OCI-LY7 (cell line): Measurements from ENCODE around the gene UQCRFS1. TPM values are rescaled to one million over a fixed set of nuclear protein-coding genes. Genes with fewer than 3 reads are reported as not detected.

ENCODE experiments used
- BruUV-seq: library from RNA; stranded (reverse); fragments of 400-500 nt; replicated peaks from 2 replicates; lab custom pipeline; 2021; lab: Mats Ljungman, UMichigan
- CTCF ChIA-PET: fragments of 300-600 bp; sonication (Branson Sonifier 250); formaldehyde crosslinking; loops from one replicate; lab custom pipeline; 2022; ENCODE audit warnings: antibody characterized with exemption; ENCODE audit not compliant: unreplicated experiment; lab: Charles Lee
- POLR2A ChIA-PET: fragments of 300-600 bp; sonication (Branson Sonifier 250); formaldehyde crosslinking; loops from one replicate; lab custom pipeline; 2022; ENCODE audit warnings: antibody characterized with exemption; lab: Charles Lee
- DNase-seq: peaks from one replicate; pipeline ENCODE4 v3.0.0-alpha.2; 2015; ENCODE audit warnings: low spot score
- H2AFZ ChIP-seq: fragments of 200-600 bp; sonication (generic), shearing (Covaris generic); 2 replicates; pipeline ENCODE4 v1.6.1; 2014; ENCODE audit warnings: mild to moderate bottlenecking, antibody characterized with exemption, low read length, moderate library complexity
- H3K27ac ChIP-seq: fragments of 200-600 bp; sonication (generic); 2 replicates; pipeline ENCODE4 v1.5.1; 2014; ENCODE audit warnings: mixed run types, low read depth, mild to moderate bottlenecking, moderate library complexity, low read length, inconsistent platforms; ENCODE audit not compliant: poor library complexity, severe bottlenecking
- H3K36me3 ChIP-seq: fragments of 200-600 bp; sonication (generic); 2 replicates; pipeline ENCODE4 v1.6.1; 2014; ENCODE audit warnings: mild to moderate bottlenecking, antibody characterized with exemption, low read length, moderate library complexity, mixed read lengths; ENCODE audit not compliant: insufficient read depth
- H3K4me1 ChIP-seq: fragments of 200-600 bp; sonication (generic); 2 replicates; pipeline ENCODE4 v1.5.1; 2014; ENCODE audit warnings: mild to moderate bottlenecking, low read length; ENCODE audit not compliant: insufficient read depth, poor library complexity, severe bottlenecking
- H3K4me2 ChIP-seq: fragments of 200-600 bp; sonication (generic); 2 replicates; pipeline ENCODE4 v1.6.1; 2014; ENCODE audit warnings: mild to moderate bottlenecking, low read length
- H3K4me3 ChIP-seq: fragments of 200-600 bp; sonication (generic); 2 replicates; pipeline ENCODE4 v1.5.1; 2014; ENCODE audit warnings: mild to moderate bottlenecking, low read depth, low read length; ENCODE audit not compliant: poor library complexity, severe bottlenecking
- H3K79me2 ChIP-seq: fragments of 200-600 bp; sonication (generic); 2 replicates; pipeline ENCODE4 v1.6.1; 2016; ENCODE audit warnings: low read depth, mild to moderate bottlenecking, low read length, moderate library complexity, mixed read lengths; ENCODE audit not compliant: insufficient read depth
- H3K9me2 ChIP-seq: fragments of 200-600 bp; sonication (generic); 2 replicates; pipeline ENCODE4 v1.6.1; 2016; ENCODE audit warnings: mild to moderate bottlenecking, low read length, mixed read lengths; ENCODE audit not compliant: insufficient read depth
- H3K9me3 ChIP-seq: fragments of 200-600 bp; sonication (generic); 2 replicates; pipeline ENCODE4 v1.6.1; 2014; ENCODE audit warnings: mild to moderate bottlenecking, mixed run types, low read length, mixed read lengths
- H4K20me1 ChIP-seq: fragments of 200-600 bp; sonication (generic); 2 replicates; pipeline ENCODE4 v1.6.1; 2014; ENCODE audit warnings: mild to moderate bottlenecking, antibody characterized with exemption, low read length, moderate library complexity, mixed read lengths; ENCODE audit not compliant: insufficient read depth
- CTCF ChIP-seq: fragments of 200-600 bp; sonication (generic); conservative IDR thresholded peaks from 2 replicates; pipeline ENCODE4 v1.5.1; 2014; ENCODE audit warnings: mild to moderate bottlenecking, antibody characterized with exemption, low read length, moderate library complexity, mixed read lengths
- EZH2phosphoT487 ChIP-seq: fragments of 200-600 bp; sonication (generic); IDR thresholded peaks from 2 replicates; pipeline ENCODE4 v1.6.1; 2018; ENCODE audit warnings: low read depth, borderline replicate concordance, mild to moderate bottlenecking, mixed run types, antibody characterized with exemption, low read length, moderate library complexity, mixed read lengths
- intact Hi-C: fragments of 100-400 bp; cut with micrococcal nuclease; formaldehyde crosslinking; loops from one replicate; pipeline ENCODE4 v1.10.0; 2022; ENCODE audit not compliant: unreplicated experiment
- total RNA-seq, 2 experiments: library from RNA; depleted of rRNA in 1 of 2; stranded (reverse); fragments of >200 nt in 1 of 2; shearing (Covaris generic) in 1 of 2; gene quantifications; 2 replicates each; pipeline ENCODE4 v1.2.3, GENCODE V29; 2014 to 2022

The UQCRFS1 gene
- total RNA-seq, 2 experiments from 2014 or later = 40.6 to 42.6 TPM

- peaks cover 2% of the 10 kb centered on the region; the same call in 1 of the 2 replicates for H3K79me2 ChIP-seq
- no peak overlapping the region for H2AFZ ChIP-seq
- intact Hi-C loops = loop anchor here (10.0 kb wide), 1 partner anchor 507 kb away; no protein-coding TSS in a partner anchor
- TF ChIP-seq EZH2phosphoT487 = no peak
- TF ChIP-seq CTCF = no peak
- no peaks in the 10 kb centered on the region for H3K9me3 ChIP-seq
- H3K27ac ChIP-seq = no peak overlapping the region
- H3K4me1 ChIP-seq = peaks cover 7% of the 10 kb centered on the region
- BruUV-seq = no TSS peak
- ChIA-PET POLR2A (no interaction called here), CTCF (no interaction called here)
- no peaks in the 10 kb centered on the region for H3K9me2 ChIP-seq
- no peak overlapping the region for H3K4me2 ChIP-seq
- H3K36me3 ChIP-seq = peaks cover under 1% of the 10 kb centered on the region; the same call in 1 of the 2 replicates
- H3K4me3 ChIP-seq = no peak overlapping the region
- DNase-seq = no peak
- H4K20me1 ChIP-seq = no peaks in the 10 kb centered on the region
Measured at GRCh38 chr19:29217616-29218015, 4.7 kb upstream of the UQCRFS1 start.

- ChIA-PET CTCF (no interaction called here), POLR2A (no interaction called here)
- BruUV-seq = no TSS peak
- Histone ChIP-seq H4K20me1 (0 out of 2 replicates have a peak, but pooled peaks cover 12% of the 10 kb centered on the region), H3K36me3 (peaks cover 17% of the 10 kb centered on the region), H3K4me2 (no peak overlapping the region), H3K4me1 (peaks cover 15% of the 10 kb centered on the region), H3K27ac (no peak overlapping the region), H2AFZ (no peak overlapping the region), H3K9me3 (peaks cover 5% of the 10 kb centered on the region; the same call in 1 of the 2 replicates), H3K9me2 (no peaks in the 10 kb centered on the region), H3K79me2 (peaks cover 18% of the 10 kb centered on the region), H3K4me3 (no peak overlapping the region)
- intact Hi-C loops = loop anchor here (10.0 kb wide), 1 partner anchor 509 kb away; no protein-coding TSS in a partner anchor
- DNase-seq = no peak
- TF ChIP-seq CTCF (no peak), EZH2phosphoT487 (no peak)
Measured at GRCh38 chr19:29216021-29216420, 3.1 kb upstream of the UQCRFS1 start.

- Histone ChIP-seq H3K27ac (no peak overlapping the region), H3K4me2 (no peak overlapping the region), H3K36me3 (peaks cover 22% of the 10 kb centered on the region), H3K4me3 (no peak overlapping the region), H3K9me2 (no peaks in the 10 kb centered on the region), H3K4me1 (peaks cover 15% of the 10 kb centered on the region), H3K79me2 (peaks cover 24% of the 10 kb centered on the region), H4K20me1 (0 out of 2 replicates have a peak, but pooled peaks cover 12% of the 10 kb centered on the region), H2AFZ (no peak overlapping the region), H3K9me3 (peaks cover 6% of the 10 kb centered on the region; the same call in 1 of the 2 replicates)
- ChIA-PET POLR2A (no interaction called here), CTCF (no interaction called here)
- TF ChIP-seq EZH2phosphoT487 (no peak), CTCF (no peak)
- intact Hi-C loops = loop anchor here (10.0 kb wide), 1 partner anchor 509 kb away; no protein-coding TSS in a partner anchor
- DNase-seq = no peak
- BruUV-seq = no TSS peak
Measured at GRCh38 chr19:29215322-29215845, 2.4 kb upstream of the UQCRFS1 start.
